ENCODE data around the gene KCNH6. TPM values are rescaled to one million over a fixed set of nuclear protein-coding genes. Genes with fewer than 3 reads are reported as not detected.
A peak's percentile ranks its signal among the peaks of the same experiment; 100 is the strongest.

The KCNH6 gene
- total and polyA plus RNA-seq, 9 of the 15 experiments (the other 6 are each of a cell fraction or from before 2014, with no cell fraction given) = not detected

DNA sequence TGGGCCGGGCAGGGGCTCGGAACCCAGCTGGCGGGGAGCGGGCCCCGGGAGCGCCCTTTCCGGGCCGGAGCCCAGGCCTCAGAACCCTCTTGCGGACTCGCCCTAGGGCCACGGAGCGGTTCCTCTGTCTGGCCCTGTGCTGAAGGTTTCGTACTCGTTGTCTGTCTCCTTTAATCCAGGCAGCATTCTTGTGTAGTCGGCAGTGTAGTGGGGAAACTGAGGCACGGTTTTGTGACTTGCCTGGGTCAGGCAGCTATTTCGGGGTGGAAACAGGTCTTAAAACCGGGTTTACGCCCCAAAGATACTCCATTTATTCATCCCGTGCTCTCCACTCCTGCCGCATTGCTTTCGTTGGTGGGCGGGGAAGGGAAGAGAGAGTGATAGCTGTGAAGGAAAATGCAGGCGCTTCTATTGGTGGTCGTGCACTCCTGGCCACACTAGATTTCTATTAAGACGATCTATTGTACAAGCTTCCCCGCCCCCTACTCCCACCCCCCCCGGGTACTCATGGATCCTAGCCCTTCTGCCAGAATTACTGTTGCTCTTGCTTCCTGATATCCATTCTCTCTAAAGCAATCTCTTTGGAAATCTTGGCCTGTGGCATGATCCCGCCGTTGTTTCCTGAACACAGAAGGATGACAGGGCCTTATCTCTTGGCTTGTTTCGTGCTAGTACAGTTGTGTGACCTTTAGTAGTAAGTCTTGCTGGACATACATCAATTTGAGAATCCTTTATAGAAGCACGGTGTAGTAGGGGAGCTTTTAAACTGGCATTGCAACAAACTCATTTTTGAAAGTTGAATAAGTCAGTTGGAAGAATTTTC, 27.9 kb downstream of the KCNH6 start (continued):
- TF ChIP-seq, protein P1, sequence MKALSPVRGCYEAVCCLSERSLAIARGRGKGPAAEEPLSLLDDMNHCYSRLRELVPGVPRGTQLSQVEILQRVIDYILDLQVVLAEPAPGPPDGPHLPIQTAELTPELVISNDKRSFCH (CRISPR knock-in tag; IDR thresholded peaks at IDR 0.05) = no peak
- TF ChIP-seq, protein P1 (tag; IDR thresholded peaks at IDR 0.05) = peak; percentile 78
- TF ChIP-seq DPF2 (IDR thresholded peaks at IDR 0.05) (peak; percentile 18; the same call in 1 of the 2 replicates), NR2C1 (IDR thresholded peaks at IDR 0.05) (0 out of 2 replicates have a peak, but pooled peaks have one; percentile 26), NR2C1 (tag; IDR thresholded peaks at IDR 0.05) (no peak), MECOM (CRISPR knock-in tag; IDR thresholded peaks at IDR 0.05) (no peak), BRCA1 (IDR thresholded peaks at IDR 0.05) (no peak), BRCA1 (CRISPR knock-in tag; IDR thresholded peaks at IDR 0.05) (0 out of 2 replicates have a peak, but pooled peaks have one; percentile 26), SMAD4 (CRISPR knock-in tag; conservative IDR thresholded peaks at IDR 0.05) (0 out of 2 replicates have a peak, but pooled peaks have one; percentile 56), ZNF589 (CRISPR knock-in tag; IDR thresholded peaks at IDR 0.05; ENCODE audit: low read depth) (no peak), ARID1B (IDR thresholded peaks at IDR 0.05) (peak; percentile 31; the same call in 1 of the 2 replicates), FIP1L1 (IDR thresholded peaks at IDR 0.05; ENCODE audit: low read depth, low read length, poor library complexity, severe bottlenecking) (peak; percentile 3), POLR2AphosphoS5 (IDR thresholded peaks at IDR 0.05; ENCODE audit: control insufficient read depth, insufficient read depth, low read depth, low read length) (0 out of 2 replicates have a peak, but pooled peaks have one; percentile 23)
- TF ChIP-seq, protein P2, sequence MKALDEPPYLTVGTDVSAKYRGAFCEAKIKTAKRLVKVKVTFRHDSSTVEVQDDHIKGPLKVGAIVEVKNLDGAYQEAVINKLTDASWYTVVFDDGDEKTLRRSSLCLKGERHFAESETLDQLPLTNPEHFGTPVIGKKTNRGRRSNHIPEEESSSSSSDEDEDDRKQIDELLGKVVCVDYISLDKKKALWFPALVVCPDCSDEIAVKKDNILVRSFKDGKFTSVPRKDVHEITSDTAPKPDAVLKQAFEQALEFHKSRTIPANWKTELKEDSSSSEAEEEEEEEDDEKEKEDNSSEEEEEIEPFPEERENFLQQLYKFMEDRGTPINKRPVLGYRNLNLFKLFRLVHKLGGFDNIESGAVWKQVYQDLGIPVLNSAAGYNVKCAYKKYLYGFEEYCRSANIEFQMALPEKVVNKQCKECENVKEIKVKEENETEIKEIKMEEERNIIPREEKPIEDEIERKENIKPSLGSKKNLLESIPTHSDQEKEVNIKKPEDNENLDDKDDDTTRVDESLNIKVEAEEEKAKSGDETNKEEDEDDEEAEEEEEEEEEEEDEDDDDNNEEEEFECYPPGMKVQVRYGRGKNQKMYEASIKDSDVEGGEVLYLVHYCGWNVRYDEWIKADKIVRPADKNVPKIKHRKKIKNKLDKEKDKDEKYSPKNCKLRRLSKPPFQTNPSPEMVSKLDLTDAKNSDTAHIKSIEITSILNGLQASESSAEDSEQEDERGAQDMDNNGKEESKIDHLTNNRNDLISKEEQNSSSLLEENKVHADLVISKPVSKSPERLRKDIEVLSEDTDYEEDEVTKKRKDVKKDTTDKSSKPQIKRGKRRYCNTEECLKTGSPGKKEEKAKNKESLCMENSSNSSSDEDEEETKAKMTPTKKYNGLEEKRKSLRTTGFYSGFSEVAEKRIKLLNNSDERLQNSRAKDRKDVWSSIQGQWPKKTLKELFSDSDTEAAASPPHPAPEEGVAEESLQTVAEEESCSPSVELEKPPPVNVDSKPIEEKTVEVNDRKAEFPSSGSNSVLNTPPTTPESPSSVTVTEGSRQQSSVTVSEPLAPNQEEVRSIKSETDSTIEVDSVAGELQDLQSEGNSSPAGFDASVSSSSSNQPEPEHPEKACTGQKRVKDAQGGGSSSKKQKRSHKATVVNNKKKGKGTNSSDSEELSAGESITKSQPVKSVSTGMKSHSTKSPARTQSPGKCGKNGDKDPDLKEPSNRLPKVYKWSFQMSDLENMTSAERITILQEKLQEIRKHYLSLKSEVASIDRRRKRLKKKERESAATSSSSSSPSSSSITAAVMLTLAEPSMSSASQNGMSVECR (CRISPR knock-in tag; IDR thresholded peaks at IDR 0.05) = peak; percentile 53; the same call in 1 of the 2 replicates
- TF ChIP-seq, protein P3, sequence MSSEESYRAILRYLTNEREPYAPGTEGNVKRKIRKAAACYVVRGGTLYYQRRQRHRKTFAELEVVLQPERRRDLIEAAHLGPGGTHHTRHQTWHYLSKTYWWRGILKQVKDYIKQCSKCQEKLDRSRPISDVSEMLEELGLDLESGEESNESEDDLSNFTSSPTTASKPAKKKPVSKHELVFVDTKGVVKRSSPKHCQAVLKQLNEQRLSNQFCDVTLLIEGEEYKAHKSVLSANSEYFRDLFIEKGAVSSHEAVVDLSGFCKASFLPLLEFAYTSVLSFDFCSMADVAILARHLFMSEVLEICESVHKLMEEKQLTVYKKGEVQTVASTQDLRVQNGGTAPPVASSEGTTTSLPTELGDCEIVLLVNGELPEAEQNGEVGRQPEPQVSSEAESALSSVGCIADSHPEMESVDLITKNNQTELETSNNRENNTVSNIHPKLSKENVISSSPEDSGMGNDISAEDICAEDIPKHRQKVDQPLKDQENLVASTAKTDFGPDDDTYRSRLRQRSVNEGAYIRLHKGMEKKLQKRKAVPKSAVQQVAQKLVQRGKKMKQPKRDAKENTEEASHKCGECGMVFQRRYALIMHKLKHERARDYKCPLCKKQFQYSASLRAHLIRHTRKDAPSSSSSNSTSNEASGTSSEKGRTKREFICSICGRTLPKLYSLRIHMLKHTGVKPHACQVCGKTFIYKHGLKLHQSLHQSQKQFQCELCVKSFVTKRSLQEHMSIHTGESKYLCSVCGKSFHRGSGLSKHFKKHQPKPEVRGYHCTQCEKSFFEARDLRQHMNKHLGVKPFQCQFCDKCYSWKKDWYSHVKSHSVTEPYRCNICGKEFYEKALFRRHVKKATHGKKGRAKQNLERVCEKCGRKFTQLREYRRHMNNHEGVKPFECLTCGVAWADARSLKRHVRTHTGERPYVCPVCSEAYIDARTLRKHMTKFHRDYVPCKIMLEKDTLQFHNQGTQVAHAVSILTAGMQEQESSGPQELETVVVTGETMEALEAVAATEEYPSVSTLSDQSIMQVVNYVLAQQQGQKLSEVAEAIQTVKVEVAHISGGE (CRISPR knock-in tag; IDR thresholded peaks at IDR 0.05) = 0 out of 6 replicates have a peak, but pooled peaks of 1 of the 3 experiments have one; percentile 39
- TF ChIP-seq, protein P4, sequence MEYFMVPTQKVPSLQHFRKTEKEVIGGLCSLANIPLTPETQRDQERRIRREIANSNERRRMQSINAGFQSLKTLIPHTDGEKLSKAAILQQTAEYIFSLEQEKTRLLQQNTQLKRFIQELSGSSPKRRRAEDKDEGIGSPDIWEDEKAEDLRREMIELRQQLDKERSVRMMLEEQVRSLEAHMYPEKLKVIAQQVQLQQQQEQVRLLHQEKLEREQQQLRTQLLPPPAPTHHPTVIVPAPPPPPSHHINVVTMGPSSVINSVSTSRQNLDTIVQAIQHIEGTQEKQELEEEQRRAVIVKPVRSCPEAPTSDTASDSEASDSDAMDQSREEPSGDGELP (CRISPR knock-in tag; IDR thresholded peaks at IDR 0.05; ENCODE audit: borderline replicate concordance) = peak; percentile 49; the same call in 1 of the 2 replicates
